Heart right ventricle (tissue), 16 donors: ENCODE data around the gene SELPLG. TPM values are rescaled to one million over a fixed set of nuclear protein-coding genes. Genes with fewer than 3 reads are reported as not detected.

Source experiments
- ATAC-seq, 8 donors: fragments of 200-7000 bp; cut with Tn5 transposase; one replicate each; pipeline ENCODE4 v1.9.1; 2020; ENCODE audit warnings: mild to moderate bottlenecking in 8 of 8, moderate library complexity in 8 of 8, moderate number of reproducible peaks in 1 of 8
- DNase-seq, 2 donors: peaks; one replicate each; pipeline ENCODE4 v3.0.0-alpha.2; 2020
- H3K27ac ChIP-seq, 10 donors: fragments of 200-600 bp; sonication (generic) in 2 of 10; one replicate each; pipeline versions ENCODE4 v1.5.0 to v1.8.0; 2020 to 2022; ENCODE audit warnings: mild to moderate bottlenecking in 3 of 10
- H3K27me3 ChIP-seq, 7 donors: fragments of 200-600 bp; one replicate each; pipeline ENCODE4 v1.8.0; 2021 to 2022; ENCODE audit warnings: mild to moderate bottlenecking in 2 of 7
- H3K36me3 ChIP-seq, 9 donors: fragments of 200-600 bp; sonication (generic) in 1 of 9; one replicate each; pipeline versions ENCODE4 v1.5.0 to v1.8.0; 2020 to 2022; ENCODE audit warnings: mild to moderate bottlenecking in 2 of 9
- H3K4me1 ChIP-seq, 9 donors: fragments of 200-600 bp; sonication (generic) in 1 of 9; one replicate each; pipeline versions ENCODE4 v1.5.0 to v1.8.0; 2020 to 2022; ENCODE audit warnings: mild to moderate bottlenecking in 4 of 9
- H3K4me3 ChIP-seq, 10 donors: fragments of 200-600 bp; sonication (generic) in 2 of 10; one replicate each; pipeline versions ENCODE4 v1.5.0 to v1.8.0; 2020 to 2022; ENCODE audit warnings: mild to moderate bottlenecking in 7 of 10, moderate library complexity in 2 of 10
- H3K9me3 ChIP-seq, 11 donors: fragments of 200-600 bp in 10 of 11; sonication (generic) in 2 of 11; one replicate each; pipeline versions ENCODE4 v1.5.0 to v1.8.0; 2013 to 2022; ENCODE audit warnings: mild to moderate bottlenecking in 2 of 11, control low read depth in 1 of 11, moderate library complexity in 1 of 11
- CTCF ChIP-seq, 9 donors: fragments of 200-600 bp; sonication (generic) in 2 of 9; IDR thresholded peaks; one replicate each; pipeline versions ENCODE4 v1.5.0 to v1.8.0; 2021 to 2022; ENCODE audit warnings: antibody characterized with exemption in 9 of 9, mild to moderate bottlenecking in 5 of 9, moderate library complexity in 1 of 9
- WGBS, 2 donors: extraction: QIAGEN DNeasy Blood & Tissue Kit; methylation state at CpG; one replicate each; pipeline ENCODE4 v1.1.7; 2013; ENCODE audit warnings: inconsistent platforms in 1 of 2; 5-methylcytosine and 5-hydroxymethylcytosine counted together
- intact Hi-C, 10 donors: fragments of 100-400 bp; cut with DNase I; formaldehyde crosslinking; loops; one replicate each; pipeline versions ENCODE4 v1.11.1 to v1.14.2; 2022
- polyA plus RNA-seq, 2 donors: library from polyadenylated mRNA; stranded (reverse); fragments of 200-250 nt; gene quantifications; one replicate each; pipeline ENCODE4 v1.2.3, GENCODE V29; 2013
- total RNA-seq, 10 donors: library from RNA; stranded (reverse); fragmentation: NEBNext Ultra II Directional in 3 of 10; extraction: Animal tissue kit (Norgen Biotek cat#: 25700) in 3 of 10; gene quantifications; one replicate each; pipeline versions ENCODE4 v1.2.1 to v1.2.4, GENCODE V29; 2021 to 2023
- donor health status: Arrhythmogenic right ventricular cardiomyopathy.
- donor health status: ischemic (EF 13 %, LVEDD 7.1; RV severe dilation, severe dysfunction).
- donor health status: healthy with polysubstance abuse.
- donor health status: DM: no; HTN: yes; CAD: no.
- donor health status: DM: no; HTN: no; CAD: no.
- donor health status: ischemic (EF 25% LVEDD 6.9; RV normal size, moderate dysfunction).
- donor health status: ischemic (EF 25% LVEDD 5.7; RV mildly dilated, moderate dysfunction).
- donor health status: healthy.
- donor health status: DM: yes; HTN: yes; CAD: no.
- donor health status: Ischemic cardiomyopathy.
- donor health status: ischemic (EF 35%, LVEDD 5.7; RV mildly dilated, moderate dysfunction).
- donor health status: nonischemic (EF 11% LVEDD 7.7; RV severe dilation, severe dysfunction).
- donor health status: DM: yes; HTN: yes; CAD: no.
- donor health status: PGD.
- donor health status: ischemic (EF 29% LVEDD 5.4; RV normal size, mild dysfunction).
- donor health status: nonischemic (EF 23%, LVEDD 6.1; RV moderate dilation, normal function).

Gene SELPLG
- total and polyA plus RNA-seq, 12 donors: 0.88 to 17.6 (median 2.4) TPM

GRCh38 chr12:108605690-108606406 lies 27.8 kb downstream of the SELPLG start:
- Histone ChIP-seq H3K27ac (no peak overlapping the region), H3K27me3 (no peaks in the 10 kb centered on the region), H3K9me3 (no peaks in the 10 kb centered on the region), H3K4me3 (no peak overlapping the region), H3K36me3 (no peaks in the 10 kb centered on the region), H3K4me1 (peaks cover 0 to 18% (median 9%) of the 10 kb centered on the region in 9 donors)
- TF ChIP-seq CTCF (IDR thresholded peaks at IDR 0.05): no peak
- intact Hi-C loops: loop anchor here in 1 of 10 donors (5.0 kb wide), 1 partner anchor 34 kb away; no protein-coding TSS in a partner anchor
- ATAC-seq: no peak
- WGBS, 2 donors: 92 to 99% methylated on average over 4 of the region's 4 CpGs
- DNase-seq: no peak

- Histone ChIP-seq H3K36me3 (no peaks in the 10 kb centered on the region), H3K4me3 (no peak overlapping the region), H3K4me1 (peaks cover 0 to 16% (median 9%) of the 10 kb centered on the region in 9 donors), H3K9me3 (no peaks in the 10 kb centered on the region), H3K27ac (no peak overlapping the region), H3K27me3 (no peaks in the 10 kb centered on the region)
- ATAC-seq: no peak
- DNase-seq: no peak
- WGBS, 2 donors: 60 to 65% methylated on average over 3 of the region's 3 CpGs
- intact Hi-C loops: loop anchor here in 1 of 10 donors (5.0 kb wide), 1 partner anchor 33 kb away; no protein-coding TSS in a partner anchor
- no peak for TF ChIP-seq CTCF (IDR thresholded peaks at IDR 0.05)
These were observed 28.5 kb downstream of the SELPLG start for GRCh38 chr12:108605000-108605689.

GRCh38 chr12:108604208-108604941 lies 29.3 kb downstream of the SELPLG start:
- Histone ChIP-seq H3K4me3 (no peak overlapping the region), H3K27me3 (no peaks in the 10 kb centered on the region), H3K4me1 (peaks cover 0 to 8% (median 3%) of the 10 kb centered on the region in 9 donors), H3K36me3 (no peaks in the 10 kb centered on the region), H3K9me3 (no peaks in the 10 kb centered on the region), H3K27ac (no peak overlapping the region)
- 44 to 51% methylated on average over 14 of the region's 14 CpGs for whole genome bisulfite sequencing, 2 donors
- no peak for DNase-seq
- intact Hi-C loops: no loop called here
- no peak for ATAC-seq
- TF ChIP-seq CTCF (IDR thresholded peaks at IDR 0.05): no peak

- no peak for DNase-seq
- H3K27me3 ChIP-seq: no peaks in the 10 kb centered on the region
- H3K36me3 ChIP-seq: no peaks in the 10 kb centered on the region
- H3K4me1 ChIP-seq: peaks cover 0 to 4% (median 0%) of the 10 kb centered on the region in 9 donors
- ATAC-seq: no peak
- no peak for TF ChIP-seq CTCF (IDR thresholded peaks at IDR 0.05)
- intact Hi-C loops: no loop called here
- no peak overlapping the region for H3K27ac ChIP-seq
- no peaks in the 10 kb centered on the region for H3K9me3 ChIP-seq
- 89 to 92% methylated on average over 4 of the region's 4 CpGs for WGBS, 2 donors
- no peak overlapping the region for H3K4me3 ChIP-seq
These were observed 30.0 kb downstream of the SELPLG start for GRCh38 chr12:108603743-108604142.
